ENCODE results near the gene ACYP2.
A peak's percentile ranks its signal among the peaks of the same experiment; 100 is the strongest.
"Not testable (repeated sequence)": the region's sequence is repeated elsewhere in the genome, so short reads cannot be mapped to it uniquely, and the experiment has no call there.

ACYP2 gene

DNA sequence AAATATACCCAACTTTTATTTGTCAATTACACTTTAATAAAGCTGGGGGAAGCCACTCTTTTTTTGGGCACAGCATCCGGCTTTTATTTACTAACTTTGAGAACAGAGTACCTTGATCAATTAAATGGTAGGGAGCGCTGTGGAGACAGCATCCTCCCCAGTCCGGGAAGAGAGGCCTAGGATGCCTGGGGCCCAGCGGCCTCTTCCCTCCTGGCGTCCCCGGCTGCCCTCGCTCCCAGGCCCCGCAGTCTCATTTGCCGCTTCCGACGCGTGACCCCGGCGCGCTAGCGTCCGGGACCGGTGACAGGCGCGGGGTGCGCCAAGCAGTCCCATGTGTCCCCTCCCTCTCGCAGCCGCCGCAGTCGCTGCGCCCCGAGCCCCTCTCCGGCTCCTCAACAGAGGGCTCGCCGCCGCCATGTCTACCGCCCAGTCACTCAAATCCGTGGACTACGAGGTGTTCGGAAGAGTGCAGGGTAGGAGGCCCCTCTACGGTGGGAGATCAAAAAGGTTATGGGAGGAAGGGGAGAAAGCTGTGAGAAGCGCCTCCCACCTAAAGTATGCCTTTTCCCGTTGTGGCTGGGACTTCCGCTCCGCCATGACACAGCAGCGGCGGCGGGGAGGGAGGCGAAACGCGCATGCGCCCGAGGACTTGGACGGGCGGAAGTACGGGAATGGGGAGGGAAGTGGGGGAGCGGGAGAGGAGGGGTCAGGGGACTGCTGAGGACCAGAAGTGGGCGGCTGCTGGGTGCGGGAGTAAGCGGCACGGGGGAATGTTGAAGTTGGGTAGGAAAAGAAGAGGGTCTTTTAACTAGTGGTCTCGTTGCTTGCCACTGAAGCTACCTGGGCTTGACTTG, at the start of gene ACYP2:
Gene ACYP2 (plus strand): TSS at position 332 of the 854 bp plus-strand sequence.
- peak; percentile 80 for DNase-seq

DNA sequence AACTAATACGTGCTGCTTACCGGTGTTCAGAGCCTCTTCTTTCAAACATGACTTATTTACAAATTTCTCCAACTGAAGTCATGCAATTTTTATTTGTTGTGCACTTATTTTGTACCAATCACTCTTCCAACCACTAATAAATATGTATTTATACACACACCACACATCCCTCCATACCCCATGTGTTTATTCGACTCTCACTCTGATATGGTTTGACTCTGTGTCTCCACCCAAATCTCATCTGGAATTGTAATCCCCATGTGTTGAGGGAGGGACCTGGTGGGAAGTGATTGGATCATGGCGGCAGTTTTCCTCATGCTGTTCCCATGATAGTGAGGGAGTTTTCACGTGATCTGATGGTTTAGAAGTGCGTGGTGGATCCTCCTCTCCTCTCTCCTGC, 49.5 kb upstream of the ACYP2 start:
- DNase-seq = no peak

DNA sequence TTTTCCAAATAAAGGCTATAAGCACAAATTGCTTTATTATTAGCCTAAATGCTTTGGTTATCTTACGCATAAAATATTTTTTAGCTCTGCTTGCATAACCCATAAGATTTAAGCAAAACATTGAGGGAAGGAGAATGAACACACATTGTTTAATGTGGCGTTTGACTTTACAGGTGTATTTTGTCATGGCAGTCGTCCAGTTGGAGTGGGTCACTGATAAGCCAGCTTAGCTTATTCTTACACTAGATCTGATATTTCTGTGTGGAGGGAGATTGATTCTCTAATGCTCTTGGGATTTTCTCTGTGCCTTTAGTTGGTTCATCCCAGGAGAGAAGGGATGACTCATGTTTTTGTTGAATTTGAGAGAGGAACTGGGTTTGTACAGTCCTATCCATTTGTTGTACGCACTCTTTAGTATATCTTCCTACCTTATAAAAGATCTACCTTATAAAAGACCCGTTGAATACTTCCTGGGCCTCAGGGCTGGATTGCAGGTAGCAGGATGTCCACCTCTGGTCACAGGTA, 47.5 kb upstream of the ACYP2 start:
- DNase-seq = no peak

DNA sequence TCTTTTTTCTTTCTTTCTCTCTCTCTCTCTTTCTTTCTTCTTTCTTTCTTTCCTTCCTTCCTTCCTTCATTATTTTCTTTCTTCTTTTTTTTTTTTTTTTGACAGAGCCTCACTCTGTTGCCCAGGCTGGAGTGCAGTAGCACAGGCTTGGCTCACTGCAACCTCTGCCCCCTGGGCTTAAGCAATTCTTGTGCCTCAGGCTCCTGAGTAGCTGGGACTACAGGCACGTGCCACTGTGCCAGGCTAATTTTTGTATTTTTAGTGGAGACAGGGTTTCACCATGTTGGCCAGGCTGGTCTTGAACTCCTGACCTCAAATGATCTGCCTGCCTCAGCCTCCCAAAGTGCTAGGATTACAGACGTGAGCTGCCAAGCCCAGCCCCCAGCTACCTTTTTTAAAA, 42.9 kb upstream of the ACYP2 start:
- DNase-seq = not testable (repeated sequence)

DNA sequence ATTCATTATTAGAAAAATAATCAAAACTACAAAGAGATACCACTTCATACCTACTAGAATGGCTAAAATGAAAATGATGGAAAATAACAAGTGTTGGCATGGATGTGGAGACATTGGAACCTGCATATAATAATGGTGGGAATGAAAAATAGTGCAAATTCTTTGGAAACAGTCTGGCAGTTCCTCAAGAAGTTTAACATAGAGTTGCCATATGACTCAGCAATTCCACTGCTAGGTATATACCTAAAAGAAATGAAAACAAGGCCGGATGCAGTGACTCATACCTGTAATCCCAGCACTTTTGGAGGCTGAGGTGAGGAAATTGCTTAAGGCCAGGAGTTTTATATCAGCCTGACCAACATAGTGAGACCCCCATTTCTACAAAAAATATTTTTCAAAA, 41.6 kb upstream of the ACYP2 start:
- DNase-seq = no peak

DNA sequence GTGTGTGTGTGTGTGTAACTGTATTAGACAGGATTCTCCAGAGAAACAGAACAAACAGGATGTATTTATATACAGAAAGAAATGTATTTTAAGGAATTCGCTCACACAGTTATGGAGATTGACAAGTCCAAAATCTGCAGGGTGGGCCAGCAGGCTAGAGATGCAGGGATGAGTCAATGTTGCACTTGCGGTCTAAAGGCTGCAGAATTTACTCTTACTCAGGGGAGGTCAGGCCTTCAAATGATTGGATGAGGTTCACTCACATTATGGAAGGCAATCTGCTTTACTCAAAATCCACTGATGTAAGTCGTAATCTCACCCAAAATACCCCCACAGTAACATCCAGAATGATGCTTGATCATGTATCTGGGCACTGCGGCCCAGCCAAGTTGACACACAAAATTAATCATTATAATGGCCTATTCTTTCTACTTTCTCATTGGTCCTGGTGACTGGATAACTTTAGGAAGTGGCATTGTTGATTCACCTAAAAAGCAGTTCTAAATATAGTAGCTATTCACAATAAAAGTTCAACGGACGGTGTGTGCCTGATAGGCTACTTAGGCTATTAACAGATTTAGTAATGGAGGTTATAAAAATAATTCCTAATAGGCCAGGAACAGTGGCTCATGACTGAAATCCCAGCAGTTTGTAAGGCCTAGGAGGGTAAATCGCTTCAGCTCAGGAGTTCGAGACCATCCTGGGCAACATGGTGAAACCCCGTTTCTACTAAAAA, 40.6 kb upstream of the ACYP2 start:
- no peak for DNase-seq

DNA sequence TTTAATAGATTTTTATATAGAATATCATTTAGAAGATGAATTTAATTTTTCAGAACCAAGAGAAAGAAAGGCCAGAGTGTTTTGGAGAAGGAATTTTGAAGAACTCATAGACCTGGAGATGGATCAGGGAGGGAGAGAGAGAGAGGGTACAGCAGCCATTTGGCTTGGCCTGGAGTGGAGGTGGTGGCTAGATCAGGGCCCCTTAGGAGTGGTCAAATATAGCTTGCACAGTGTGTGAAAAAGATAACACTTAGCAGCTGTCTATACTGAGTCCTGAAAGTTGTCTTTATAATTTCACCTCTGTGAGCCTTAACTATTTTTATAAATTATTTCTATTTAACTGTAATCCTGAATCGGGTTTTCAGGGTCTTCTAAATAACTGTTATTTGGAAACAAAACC, 38.8 kb upstream of the ACYP2 start:
- no peak for DNase-seq

DNA sequence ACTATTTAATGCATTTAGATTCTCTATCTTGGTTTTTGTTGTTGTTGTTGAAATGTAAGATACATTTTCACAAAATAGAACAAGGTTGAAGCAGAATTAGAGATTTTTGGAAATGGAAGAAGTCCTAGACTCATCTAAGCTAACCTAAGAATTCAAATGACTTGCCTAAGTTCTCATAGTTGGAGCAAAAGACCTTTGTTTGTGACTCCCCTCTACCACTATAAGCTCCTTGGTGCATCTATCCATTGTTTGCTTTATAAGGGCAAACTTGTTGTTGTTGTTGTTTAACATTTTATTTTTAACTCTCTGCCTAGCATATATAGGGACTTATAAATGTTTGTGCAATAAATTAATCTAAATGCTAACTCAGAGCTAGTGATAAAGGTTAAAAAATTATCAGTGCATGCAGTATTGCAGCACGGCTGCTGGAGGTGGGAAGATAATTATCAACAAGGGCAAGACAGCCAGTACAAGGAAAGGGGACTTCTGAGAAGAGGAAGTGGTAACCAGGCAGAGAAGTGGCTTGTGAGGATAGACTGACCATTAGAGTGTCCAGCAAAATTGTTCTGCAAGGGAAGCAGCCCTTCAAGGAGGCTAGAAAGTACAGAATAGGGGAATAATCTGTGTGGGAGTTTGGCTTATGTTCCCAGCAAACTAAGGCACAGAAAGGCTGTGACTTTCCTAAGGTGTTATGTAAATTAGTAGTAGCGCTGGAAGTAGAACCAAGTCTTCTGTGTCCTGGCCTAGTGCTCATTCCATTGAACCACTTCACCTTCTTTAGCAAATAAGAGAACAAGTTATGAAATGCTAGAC, 38.1 kb upstream of the ACYP2 start:
- DNase-seq = no peak

DNA sequence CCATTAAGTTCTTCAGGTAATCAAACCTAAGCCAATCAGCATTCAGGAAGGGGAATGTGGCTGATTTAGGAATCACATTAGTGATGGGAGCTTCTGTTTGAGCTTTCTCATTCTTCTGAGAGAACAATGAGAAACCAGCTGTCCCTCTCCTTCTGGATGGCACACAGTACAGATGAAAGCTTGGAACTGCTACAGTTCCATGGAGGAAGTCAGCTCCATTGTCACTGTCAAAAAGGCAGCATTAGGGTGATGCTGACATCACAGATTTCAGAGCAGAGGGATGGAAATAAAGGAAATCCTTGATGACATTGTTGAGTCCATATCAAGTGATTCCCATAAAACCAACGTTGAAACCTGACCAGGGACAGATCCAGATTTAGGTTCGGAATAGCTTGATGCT, 36.1 kb upstream of the ACYP2 start:
- no peak for DNase-seq

DNA sequence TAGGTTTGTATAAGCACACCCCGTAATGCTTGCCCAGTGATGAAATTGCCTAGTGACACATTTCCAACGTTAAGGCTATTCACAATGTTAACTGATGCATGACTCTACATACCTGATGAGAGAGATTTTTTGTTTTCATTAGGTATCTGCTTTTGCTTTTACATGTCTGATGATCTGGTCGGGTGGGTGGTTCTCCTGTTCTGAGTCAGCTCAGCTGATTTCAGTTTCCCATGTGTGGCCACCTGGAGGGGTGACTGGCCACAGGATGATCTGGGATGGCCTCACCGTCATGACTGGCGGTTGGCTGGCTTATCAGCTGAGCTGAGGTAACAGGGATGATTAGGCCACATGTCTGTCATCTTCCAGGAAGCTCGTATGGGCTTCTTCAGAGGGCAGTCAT, 33.8 kb upstream of the ACYP2 start:
- no peak for DNase-seq

DNA sequence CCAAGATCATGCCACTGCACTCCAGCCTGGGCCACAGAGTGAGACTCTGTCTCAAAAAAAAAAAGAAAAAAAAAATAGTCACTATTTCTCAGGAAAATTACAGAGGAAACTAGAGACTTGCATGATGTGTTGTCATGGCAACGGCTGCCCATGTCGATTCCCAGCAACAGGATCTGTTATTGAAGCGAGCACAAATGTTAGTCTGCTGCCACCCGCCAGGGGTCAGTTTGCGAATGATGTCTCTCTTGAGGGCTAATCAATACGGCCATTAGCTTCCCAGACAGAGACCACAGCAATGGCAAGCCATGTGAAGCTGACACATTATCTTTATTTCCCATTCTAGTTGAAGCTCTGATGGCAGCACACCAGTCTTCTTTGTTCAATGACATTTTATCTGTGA, 32.4 kb upstream of the ACYP2 start:
- DNase-seq = no peak

DNA sequence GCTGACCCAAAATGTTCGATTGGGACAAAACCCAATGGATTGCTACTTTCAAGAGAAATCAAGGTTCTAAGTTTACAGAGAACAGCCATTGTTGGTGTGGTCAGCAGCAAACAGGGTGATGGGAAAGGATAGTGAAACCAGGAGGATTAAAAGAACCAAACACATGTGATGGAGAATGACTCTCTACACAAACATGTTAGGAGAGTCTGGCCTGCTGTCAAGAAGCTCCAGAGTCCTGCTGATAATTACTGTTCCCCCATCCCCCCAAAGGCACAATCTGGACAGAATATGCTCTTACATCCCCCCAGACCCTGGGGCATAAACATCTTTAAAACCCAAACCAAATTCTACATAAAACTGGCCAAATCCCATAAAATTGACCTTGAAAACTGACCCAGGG, 32.0 kb upstream of the ACYP2 start:
- DNase-seq = no peak

DNA sequence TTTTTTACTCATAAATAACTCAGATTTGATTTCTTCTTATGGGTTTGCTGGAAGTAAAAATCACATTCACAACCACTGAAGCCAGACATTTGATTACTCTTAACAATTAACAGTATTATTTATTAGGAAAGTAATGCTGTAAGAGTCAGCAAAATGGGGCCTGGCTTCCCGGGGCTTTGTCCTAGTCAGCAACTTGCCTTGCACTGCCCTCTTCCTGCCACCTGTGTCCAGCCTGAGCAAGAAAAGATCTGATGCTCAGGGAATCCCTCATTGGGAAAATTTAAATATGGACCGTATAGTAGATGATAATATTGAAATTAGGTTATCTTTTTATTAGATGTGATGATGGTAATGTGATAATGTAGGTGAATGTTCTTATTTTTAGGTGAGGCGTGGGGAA, 30.8 kb upstream of the ACYP2 start:
- no peak for DNase-seq

DNA sequence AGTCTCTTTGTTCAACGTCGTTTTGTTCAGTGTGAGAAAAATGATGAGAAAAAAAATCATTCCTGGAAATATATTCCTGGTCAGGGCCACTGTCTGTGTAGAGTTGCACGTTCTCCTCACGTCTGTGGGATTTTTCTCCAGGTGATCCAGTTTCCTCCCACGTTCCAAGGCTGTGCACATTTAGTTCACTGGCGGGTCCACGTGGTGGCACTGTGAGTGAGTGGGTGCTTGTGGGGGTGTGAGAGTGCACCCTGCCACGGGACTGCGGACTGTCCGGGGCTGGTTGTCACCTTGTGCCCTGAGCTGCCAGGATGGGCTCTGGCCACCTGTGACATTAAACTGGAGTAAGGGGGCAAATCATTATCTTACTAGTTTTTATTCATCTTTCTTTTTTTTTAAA, 30.3 kb upstream of the ACYP2 start:
- no peak for DNase-seq

DNA sequence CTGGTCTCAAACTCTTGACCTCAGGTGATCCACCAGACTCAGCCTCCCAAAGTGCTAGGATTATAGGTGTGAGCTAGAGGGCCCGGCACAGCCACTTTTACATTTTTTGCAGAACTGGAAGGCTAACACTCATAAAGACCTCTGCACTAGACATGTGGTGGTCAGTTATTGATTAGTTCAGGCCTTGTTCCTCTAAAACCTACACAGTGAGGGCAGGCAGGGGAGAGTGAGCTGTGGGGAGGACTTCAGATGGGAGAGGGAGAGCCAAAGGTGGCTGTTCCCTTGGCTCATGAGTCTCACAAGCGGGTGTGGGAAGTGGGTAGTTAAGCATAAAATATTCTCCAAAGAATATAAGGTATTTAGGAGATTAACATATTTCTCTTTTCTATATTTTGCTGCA, 29.3 kb upstream of the ACYP2 start:
- DNase-seq = no peak

DNA sequence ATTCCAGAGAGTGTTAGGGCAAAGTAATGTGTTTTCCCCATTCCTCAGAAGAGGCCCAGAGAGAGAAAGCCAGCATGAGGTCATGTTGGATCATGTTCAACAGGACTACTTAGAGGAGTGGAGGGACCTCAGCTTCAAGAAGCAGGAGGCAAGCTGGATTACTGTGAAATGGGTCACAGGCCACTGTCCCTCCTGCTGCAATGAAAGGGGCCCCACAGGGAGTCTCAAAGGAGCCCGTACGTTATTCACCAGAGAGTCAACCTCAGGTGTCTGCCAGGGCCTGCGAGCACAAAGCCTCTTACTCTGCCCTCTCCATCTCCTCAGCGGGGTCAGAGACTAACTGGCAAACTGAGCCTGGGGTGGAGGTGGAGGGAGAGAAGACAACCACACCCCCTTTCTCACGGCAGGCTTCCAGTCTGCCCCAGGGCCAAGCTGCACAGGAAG, 27.2 kb upstream of the ACYP2 start:
- DNase-seq = no peak

DNA sequence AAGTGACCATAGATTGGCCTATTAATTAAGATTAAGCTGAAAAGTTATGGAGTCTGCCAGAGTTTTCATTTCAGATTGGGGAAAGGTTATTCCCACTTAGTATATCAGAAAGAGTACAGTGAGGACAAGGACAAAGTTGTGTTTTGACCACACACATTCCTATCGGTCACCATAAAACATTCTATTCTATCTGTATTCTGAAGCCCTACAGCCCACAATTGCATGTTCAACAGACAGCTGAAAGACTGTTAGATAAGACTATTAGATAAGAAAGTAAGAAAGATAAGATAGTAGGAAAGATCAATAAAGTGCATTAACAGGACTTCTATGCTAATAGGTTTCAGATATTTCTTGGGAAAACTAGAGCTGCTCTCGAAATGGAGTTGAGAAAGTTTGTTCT, 26.7 kb upstream of the ACYP2 start:
- no peak for DNase-seq

DNA sequence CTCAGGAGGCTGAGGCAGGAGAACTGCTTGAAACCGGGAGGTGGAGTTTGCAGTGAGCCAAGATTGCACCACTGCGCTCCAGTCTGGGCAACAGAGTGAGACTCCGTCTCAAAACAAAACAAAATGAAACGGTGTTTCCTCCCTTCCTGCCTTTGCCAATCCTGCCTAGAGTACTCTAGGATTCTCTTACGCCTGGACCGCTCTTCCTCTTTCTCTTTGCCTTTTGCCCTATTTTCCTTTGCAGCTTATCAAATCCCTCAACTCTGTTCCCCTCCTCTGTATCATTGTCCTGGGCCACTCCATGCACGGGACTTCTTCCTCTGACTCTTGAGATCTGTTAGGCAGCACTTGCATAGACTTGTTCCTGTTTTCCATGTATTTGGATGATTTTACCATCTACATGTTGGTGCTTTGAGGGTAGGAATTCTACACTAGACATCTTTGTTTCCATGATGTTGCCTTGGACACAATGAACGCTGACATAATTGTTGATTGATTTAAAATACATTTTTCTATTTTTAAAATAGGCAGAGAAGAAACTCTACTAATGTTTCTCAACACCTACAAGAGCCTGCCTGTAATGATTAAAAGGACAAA, 24.8 kb upstream of the ACYP2 start:
- DNase-seq = no peak

DNA sequence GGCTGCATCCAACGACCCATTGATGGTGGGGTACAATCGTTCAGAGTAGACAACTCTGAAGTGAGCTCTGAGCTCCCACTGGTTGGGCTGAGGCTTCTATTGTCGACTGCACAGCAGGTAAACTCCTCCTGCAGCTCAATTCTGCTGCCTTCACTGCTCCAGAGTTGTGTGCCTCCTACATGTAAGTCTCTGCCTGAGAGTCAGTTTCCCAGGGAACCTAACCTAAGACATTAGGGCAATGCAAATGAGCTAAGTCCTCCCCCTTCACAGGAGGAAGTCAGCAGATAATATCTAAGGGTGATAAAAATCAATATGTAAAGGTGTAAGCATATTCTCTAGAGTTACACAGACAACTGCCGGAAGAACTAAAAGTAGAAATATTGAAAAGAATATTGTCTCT, 22.5 kb upstream of the ACYP2 start:
- DNase-seq = no peak

DNA sequence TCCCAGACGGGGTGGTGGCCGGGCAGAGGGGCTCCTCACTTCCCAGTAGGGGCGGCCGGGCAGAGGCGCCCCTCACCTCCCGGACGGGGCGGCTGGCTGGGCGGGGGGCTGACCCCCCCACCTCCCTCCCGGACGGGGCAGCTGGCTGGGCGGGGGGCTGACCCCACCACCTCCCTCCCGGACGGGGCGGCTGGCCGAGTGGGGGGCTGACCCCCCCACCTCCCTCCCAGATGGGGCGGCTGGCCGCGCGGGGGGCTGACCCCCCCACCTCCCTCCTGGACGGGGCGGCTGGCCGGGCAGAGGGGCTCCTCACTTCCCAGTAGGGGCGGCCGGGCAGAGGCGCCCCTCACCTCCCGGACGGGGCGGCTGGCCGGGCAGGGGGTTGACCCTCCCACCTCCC, 20.0 kb upstream of the ACYP2 start:
- not testable (repeated sequence) for DNase-seq

DNA sequence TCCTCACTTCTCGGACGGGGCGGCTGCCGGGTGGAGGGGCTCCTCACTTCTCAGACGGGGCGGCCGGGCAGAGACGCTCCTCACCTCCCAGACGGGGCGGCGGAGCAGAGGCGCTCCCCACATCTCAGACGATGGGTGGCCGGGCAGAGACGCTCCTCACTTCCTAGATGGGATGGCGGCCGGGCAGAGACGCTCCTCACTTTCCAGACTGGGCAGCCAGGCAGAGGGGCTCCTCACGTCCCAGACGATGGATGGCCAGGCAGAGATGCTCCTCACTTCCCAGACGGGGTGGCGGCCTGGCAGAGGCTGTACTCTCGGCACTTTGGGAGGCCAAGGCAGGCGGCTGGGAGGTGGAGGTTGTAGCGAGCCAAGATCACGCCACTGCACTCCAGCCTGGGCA, 19.3 kb upstream of the ACYP2 start:
- not testable (repeated sequence) for DNase-seq

DNA sequence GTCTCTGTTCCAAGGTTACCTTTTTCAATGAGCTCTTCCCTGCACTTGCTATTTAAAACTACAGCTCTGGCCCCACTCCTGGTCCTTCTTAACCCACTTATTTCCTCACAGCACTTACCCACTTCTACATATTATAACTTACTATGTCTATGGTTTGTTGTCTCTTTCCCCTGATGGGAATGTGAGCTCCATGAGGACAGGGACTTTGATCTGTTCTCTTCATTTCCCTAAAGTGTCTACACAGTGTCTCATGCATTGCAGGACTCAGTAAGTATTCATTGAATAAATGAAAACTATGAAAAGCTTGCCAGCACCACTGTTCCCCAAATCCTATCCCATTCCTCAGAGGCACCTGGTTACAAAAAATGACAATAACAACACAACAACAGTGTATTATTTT, 18.3 kb upstream of the ACYP2 start:
- DNase-seq = no peak

DNA sequence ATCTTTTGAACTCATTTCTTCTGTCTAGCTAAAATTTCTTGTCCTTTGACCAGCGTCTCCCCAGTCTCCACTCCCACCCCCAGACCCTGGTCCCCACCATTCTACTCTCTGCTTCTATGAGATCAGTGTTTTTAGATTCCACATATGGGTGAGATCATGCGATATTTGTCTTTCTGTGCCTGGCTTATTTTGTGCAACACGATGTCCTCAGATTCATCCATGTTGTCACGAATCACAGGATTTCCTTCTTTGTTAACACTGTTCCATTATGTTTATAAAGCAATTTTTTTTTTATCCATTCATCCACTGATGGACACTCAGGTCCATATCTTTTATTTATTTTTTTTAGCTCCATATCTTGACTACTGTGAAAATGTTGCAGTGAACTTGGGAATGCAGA, 16.0 kb upstream of the ACYP2 start:
- no peak for DNase-seq

Measured in NCI-H748 treated with DMSO at 0.1 percent for 48 hours (cell line).